Kidney epithelial cell (primary cell): ENCODE results near the gene LIN7A. TPM values are rescaled to one million over a fixed set of nuclear protein-coding genes. Genes with fewer than 3 reads are reported as not detected.

Source experiments
- DNase-seq: peaks from one replicate; pipeline ENCODE4 v3.0.0-alpha.2; 2010; ENCODE audit warnings: low read depth
- H3K27me3 ChIP-seq: 2 replicates; pipeline ENCODE4 v1.6.0; 2011; ENCODE audit warnings: low read length; ENCODE audit not compliant: control insufficient read depth, insufficient read depth
- H3K36me3 ChIP-seq: 2 replicates; pipeline ENCODE4 v1.5.1; 2011; ENCODE audit warnings: low read length; ENCODE audit not compliant: control insufficient read depth, insufficient read depth
- H3K4me3 ChIP-seq: 2 replicates; pipeline ENCODE4 v1.5.1; 2011; ENCODE audit warnings: low read depth, mild to moderate bottlenecking, control low read depth, low read length
- total RNA-seq: library from RNA; depleted of rRNA; stranded (reverse); fragments of >200 nt; gene quantifications from 2 replicates; pipeline ENCODE4 v1.2.3, GENCODE V29; 2015
- TF ChIP-seq, protein P1 (sequence below): IDR thresholded peaks from 2 replicates; pipeline ENCODE4 v1.5.1; 2011; ENCODE audit warnings: mild to moderate bottlenecking, moderate library complexity, low read length, control low read depth, inconsistent platforms; ENCODE audit not compliant: insufficient read depth, poor library complexity, severe bottlenecking

Gene LIN7A
- total RNA-seq, 1 donor from 2014 or later = 0.79 TPM

DNA sequence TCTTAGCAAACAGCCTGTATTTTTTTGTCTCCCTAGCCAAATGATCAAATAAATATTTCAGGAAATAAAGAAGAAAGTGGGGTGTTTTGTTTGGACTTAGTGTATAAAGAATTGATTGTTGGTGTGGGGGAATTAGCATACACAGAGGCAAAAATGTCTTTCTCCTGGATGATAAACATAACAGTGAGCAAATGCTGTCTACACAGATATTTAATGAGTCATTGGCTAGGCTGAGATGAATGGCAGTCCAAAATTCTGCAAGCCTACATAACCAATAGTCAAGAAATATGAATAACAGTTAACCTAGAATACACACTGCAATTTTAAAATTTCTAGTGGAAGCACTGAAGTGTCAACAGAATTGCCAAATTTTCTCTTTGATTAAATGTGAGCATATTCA, 185.3 kb downstream of the LIN7A start:
- Histone ChIP-seq H3K4me3 (no peak overlapping the region), H3K27me3 (no peaks in the 10 kb centered on the region), H3K36me3 (no peaks in the 10 kb centered on the region)
- TF ChIP-seq, protein P1, sequence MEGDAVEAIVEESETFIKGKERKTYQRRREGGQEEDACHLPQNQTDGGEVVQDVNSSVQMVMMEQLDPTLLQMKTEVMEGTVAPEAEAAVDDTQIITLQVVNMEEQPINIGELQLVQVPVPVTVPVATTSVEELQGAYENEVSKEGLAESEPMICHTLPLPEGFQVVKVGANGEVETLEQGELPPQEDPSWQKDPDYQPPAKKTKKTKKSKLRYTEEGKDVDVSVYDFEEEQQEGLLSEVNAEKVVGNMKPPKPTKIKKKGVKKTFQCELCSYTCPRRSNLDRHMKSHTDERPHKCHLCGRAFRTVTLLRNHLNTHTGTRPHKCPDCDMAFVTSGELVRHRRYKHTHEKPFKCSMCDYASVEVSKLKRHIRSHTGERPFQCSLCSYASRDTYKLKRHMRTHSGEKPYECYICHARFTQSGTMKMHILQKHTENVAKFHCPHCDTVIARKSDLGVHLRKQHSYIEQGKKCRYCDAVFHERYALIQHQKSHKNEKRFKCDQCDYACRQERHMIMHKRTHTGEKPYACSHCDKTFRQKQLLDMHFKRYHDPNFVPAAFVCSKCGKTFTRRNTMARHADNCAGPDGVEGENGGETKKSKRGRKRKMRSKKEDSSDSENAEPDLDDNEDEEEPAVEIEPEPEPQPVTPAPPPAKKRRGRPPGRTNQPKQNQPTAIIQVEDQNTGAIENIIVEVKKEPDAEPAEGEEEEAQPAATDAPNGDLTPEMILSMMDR = no peak
- no peak for DNase-seq

DNA sequence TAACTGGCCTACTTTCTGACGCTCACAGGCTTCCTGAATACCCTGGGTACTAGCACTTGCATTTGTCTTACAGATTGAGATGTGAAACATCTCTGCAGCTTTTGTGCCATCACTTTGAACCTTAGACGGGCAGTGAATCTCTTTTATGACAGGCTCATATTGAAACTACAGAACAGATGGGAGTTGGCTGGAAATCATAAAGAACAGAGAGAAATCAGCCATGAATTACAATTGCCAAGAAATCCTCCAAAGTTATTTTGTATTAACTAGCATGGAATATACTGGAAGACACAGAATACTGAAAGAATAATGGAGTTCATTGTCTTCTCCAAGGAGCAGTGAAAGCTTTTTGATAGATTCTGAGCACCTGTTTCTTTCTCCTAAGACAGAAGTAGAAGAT, 188.3 kb downstream of the LIN7A start:
- TF ChIP-seq, protein P1 = no peak
- no peaks in the 10 kb centered on the region for H3K27me3 ChIP-seq
- no peak for DNase-seq
- no peak overlapping the region for H3K4me3 ChIP-seq
- H3K36me3 ChIP-seq = no peaks in the 10 kb centered on the region

DNA sequence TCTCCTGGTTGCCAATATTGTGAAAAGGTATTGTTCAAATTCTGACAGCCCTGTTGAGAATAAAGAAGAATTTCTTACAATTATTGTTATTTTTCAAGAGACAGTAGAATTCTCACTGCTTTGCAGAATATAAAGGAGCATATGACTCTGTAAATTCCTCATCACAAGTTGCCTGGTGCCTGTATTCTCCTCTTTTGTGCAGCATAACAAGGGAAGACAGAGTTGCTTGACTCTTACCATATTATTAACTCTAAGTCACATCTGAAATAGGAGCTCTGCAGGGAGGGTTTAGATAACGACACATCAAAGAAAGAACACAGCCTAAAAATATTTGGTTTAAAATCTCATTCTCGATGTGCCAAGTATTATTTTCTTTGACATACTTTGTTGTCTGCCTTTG, 189.9 kb downstream of the LIN7A start:
- Histone ChIP-seq H3K27me3 (no peaks in the 10 kb centered on the region), H3K4me3 (no peak overlapping the region), H3K36me3 (no peaks in the 10 kb centered on the region)
- no peak for DNase-seq
- TF ChIP-seq, protein P1 = no peak

DNA sequence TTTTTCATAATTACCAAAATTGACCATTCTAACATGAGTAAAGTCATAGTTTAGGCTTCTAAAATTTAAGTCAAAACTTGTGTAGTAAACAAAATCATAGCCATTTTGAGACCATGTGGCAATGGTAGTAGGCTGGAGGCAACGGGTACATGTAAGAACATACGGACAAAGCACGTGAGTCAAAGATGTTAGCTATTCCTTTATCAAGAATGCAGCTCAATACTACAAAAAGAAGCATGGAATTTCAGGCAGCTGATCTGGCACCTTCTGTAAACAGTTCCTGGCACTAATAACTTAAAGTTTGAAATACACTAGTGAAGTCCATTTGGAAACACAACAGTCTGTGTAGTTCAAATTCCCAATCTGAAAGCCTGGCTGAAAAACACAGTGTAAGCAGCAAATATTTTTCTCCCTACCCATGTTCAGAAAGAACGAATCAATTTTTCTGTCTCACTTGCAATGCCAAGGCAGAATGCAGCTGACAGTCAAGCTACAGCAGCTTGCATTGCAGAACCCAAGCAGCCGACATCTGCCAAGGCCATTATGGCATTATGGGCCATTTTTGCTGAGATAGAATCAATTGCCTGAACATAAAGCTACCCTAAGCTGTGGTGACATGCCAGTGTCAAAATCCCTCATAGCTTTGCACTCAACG, 191.8 kb downstream of the LIN7A start:
- Histone ChIP-seq H3K36me3 (no peaks in the 10 kb centered on the region), H3K4me3 (no peak overlapping the region), H3K27me3 (no peaks in the 10 kb centered on the region)
- no peak for DNase-seq
- TF ChIP-seq, protein P1 = no peak

Other genes starting within 250 kb of the LIN7A start
- gene MYF6, start 230.3 kb downstream of the LIN7A start, total RNA-seq = not detected in 2 replicates
- gene MYF5, start 221.0 kb downstream of the LIN7A start, total RNA-seq = not detected in 2 replicates
- gene ACSS3, start 140.1 kb upstream of the LIN7A start, total RNA-seq = 5.5 and 9.2 TPM in 2 replicates